Measurements from ENCODE around the gene ROCK1.
"Not testable (repeated sequence)": the region's sequence is repeated elsewhere in the genome, so short reads cannot be mapped to it uniquely, and the experiment has no call there.

ROCK1 gene

DNA sequence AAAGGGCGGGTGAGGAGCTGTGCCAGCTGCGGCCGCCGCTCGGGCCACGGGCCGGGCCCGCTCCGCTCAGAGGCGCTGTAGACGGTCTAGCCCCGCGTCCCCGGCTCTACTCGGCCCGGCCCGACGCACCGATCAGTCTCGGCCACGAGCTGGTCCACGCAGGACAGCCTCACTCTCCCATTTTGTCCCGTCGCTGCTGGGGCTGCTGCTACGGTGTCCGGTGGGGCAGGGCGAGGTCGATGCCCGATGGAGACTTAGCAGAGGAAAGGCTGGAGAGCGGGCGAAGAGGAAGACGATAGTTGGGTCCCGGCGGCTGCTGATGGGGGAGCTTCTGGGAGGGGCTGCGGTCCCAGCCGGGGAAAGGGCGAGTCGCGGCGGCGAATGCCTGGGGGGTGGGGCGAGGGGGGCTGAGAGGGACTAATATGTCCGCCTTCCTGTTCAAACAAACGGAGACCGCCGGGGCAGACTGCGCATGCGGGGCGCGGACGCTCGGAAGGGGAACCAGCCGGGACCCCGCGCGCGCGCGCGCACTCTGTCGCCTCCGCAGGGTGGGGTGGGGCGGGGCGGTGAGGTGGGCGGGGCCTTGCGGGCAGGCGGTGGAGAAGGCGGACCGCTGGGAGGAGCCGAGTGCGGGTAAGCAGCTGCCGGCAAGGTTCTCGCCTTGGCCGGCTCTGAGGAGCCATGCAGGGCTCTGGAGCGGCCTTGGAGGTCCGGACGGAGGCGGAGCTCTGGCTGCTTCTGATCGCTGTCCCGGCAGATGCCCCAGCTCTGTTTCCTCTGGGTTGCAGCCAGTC lies at the start of gene ROCK1:
Gene ROCK1, minus strand, starts transcription at position 468 of the 794 bp plus-strand sequence. CDS start 903 bp downstream, outside the sequence.
- peak; percentile 98 to 99 (median 99) for DNase-seq

DNA sequence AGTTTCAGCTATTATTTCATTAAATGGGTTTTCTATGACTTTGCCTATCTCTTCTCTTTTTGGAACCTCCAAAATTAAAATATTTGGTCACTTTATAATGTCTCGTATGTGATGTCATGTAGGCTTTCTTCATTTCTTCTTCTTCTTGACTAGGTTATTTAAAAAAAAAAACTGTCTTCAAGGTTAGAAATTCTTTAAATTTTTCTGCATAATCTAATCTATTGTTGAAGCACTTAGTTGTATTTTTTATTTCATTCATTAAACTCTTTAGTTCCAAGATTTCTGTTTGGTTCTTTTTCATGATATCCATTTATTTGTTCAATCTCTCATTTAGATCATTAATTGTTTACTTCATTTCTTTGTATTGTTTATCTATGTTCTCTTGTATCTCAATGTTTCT lies 43.8 kb upstream of the ROCK1 start:
- DNase-seq = no peak

DNA sequence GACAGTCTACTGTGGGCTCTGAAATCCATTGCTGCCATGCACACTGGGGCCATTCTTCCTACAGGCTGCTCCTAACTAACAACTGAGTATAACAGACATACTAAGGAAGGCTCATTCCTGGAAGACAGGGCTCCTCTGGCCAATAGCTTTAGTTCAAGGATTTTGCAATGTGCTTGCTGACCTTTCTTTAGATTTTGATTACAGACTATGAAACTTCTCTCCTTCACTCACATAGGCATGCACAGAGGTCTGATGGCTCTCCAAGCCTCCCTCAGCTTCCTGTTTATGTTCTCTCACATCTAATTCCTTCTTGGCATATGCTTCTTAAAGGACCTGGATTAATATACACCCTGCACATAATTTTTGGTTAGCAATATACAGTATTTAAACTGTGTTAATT lies 34.4 kb upstream of the ROCK1 start:
- DNase-seq = no peak

DNA sequence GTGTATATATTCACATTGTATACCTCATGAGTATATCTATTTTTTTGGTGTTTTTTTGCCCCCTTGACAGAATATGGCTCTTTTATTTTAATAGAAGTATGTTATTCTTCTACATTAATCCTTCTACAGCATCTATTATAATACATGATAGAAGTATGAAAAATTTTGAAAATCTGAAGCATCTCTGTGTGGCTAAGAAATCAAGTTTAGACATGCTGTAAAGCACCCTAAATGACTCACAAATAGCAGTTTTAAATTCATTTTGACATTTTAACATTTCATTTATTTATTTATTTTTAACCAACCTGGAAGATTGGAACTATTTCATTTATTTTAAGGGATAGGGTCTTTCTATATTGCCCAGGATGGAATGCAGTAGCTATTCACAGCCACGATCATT lies 33.8 kb upstream of the ROCK1 start:
- DNase-seq = no peak

DNA sequence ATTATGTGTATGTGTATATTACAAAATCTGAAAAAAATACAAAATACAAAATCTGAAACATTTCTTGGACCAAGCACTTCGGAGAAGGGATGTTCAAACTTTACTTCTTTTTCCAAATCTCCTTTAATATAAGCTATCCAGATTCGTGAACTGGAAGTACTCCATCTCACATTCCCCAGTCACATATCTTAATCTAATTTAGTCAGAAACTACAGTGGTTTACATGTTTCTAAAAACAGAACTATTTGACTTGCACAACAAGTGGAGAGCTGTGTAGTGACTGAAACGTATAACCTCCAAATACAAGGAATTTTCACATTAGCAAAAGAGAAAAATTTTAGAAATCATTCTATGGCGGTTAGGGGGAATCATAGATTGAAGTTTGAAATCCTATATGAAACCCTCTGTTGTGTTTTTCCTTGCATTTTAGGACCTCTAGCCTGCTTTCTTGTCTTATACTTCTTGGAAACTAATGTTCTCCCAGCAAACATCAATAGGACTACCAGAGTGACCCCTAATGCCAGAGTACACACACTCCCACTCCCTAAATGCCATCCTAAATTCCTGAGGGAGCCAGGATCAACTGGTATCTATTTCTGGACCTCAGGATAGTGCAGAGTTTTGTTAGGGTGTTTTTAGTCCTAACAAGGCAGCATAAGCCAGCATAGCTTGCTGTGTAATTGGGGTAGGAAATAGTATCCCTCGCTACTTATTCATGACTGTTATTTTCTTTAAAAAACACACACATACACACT lies 30.2 kb upstream of the ROCK1 start:
- DNase-seq = no peak

DNA sequence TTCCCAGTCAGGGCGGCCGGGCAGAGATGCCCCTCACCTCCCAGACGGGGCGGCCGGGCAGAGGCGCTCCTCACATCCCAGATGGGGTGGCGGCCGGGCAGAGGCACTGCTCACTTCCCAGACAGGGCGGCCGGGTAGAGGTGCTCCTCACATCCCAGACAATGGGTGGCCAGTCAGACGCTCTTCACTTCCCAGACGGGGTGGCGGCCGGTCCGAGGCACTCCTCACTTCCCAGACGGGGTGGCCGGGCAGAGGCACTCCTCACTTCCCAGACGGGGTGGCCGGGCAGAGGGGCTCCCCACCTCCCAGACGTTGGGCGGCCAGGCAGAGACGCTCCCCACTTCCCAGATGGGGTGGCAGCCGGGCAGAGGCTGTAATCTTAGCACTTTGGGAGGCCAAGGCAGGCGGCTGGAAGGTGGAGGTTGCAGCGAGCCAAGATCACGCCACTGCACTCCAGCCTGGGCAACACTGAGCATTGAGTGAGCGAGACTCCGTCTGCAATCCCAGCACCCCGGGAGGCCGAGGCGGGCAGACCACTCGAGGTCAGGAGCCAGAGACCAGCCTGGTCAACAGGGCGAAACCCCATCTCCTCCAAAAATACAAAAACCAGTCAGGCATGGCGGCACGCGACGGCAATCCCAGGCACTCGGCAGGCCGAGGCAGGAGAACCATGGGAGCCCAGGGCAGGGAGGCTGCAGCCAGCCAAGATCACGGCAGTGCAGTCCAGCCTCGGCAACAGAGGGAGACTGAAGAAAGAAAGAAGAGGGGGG lies 26.3 kb upstream of the ROCK1 start:
- DNase-seq = not testable (repeated sequence)

DNA sequence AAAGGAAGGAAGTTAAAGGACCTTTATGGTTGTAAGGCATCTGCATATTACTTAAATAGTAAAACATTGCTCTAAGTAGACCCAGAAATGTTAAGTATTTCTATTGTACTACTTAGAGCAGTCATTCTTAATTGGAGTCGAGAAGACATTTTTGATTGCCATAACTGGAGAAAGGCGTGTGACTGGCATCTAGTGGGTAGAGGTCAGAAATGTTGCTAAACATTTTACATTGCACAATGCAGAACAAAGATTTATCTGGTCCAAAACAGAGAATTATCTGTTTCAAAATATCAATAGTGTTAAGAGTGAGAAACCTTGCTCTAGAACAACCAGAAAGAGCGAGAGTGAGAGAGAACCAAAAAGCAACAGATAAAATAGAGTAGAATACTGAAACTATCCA lies 23.3 kb upstream of the ROCK1 start:
- DNase-seq = peak in 1 of 4 experiments; percentile 4

DNA sequence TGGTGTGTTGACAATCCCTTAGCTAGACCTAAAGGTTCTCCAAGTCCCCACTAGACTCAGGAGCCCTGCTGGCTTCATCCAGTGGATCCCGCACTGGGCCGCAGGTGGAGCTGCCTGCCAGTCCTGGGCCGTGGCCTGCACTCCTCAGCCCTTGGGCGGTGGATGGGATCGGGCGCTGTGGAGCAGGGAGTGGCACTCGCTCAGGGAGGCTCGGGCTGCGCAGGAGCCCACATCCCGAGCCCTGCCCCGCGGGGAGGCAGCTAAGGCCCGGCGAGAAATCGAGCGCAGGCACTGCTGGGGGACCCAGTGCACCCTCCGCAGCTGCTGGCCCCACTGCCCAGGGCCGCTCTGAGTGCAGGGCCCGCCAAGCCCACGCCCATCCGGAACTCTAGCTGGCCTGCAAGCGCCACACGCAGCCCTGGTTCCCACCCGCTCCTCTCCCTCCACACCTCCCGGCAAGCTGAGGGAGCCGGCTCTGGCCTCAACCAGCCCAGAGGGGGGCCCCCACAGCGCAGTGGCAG lies 20.8 kb upstream of the ROCK1 start:
- DNase-seq = no peak

DNA sequence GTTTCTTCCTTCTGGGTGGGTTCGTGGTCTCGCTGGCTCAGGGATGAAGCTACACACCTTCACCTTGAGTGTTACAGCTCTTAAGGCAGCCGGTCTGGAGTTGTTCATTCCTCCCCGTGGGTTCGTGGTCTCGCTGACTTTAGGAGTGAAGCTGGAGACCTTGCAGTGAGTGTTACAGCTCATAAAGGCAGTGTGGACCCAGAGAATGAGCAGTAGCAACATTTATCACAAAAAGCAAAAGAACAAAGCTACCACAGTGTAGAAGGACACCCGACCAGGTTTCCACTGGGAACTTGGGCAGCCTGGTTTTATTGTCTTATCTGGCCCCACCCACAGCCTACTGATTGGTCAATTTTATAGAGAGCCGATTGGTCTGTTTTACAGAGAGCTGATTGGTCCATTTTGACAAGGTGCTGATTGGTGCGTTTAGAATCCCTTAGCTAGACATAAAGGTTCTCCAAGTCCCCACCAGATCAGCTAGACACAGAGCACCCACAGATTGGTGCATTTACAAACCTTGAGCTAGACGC lies 20.1 kb upstream of the ROCK1 start:
- DNase-seq = no peak

DNA sequence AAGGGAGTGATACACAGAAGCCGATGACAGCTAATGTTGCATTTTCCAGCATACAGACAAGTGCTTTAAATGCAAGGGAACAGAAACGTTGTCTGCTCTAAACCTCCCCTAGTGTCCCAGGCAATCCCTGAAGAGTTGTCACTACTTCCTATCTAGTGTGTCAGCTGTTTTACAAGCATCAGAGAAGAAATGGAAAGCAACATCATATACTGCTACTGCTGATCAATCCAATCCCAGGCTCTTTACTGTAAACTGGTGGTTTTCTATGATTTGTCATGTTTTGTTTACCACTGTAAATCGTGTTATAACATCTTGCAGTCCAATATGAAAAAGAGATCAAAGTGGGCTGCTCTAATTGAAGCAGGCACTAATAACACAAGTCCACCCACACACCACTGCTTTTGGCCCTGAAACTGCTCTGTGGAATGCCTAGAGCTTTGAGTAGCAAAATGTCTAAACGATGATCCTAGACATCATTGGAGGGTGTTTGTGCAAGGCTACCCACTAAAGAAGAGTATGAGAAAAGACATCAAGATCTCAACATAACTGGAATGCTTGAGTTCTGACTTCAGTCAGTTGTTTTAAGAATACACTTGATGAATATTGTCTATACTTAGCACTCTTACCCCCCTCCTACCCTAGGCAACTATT lies 18.1 kb upstream of the ROCK1 start:
- no peak for DNase-seq

DNA sequence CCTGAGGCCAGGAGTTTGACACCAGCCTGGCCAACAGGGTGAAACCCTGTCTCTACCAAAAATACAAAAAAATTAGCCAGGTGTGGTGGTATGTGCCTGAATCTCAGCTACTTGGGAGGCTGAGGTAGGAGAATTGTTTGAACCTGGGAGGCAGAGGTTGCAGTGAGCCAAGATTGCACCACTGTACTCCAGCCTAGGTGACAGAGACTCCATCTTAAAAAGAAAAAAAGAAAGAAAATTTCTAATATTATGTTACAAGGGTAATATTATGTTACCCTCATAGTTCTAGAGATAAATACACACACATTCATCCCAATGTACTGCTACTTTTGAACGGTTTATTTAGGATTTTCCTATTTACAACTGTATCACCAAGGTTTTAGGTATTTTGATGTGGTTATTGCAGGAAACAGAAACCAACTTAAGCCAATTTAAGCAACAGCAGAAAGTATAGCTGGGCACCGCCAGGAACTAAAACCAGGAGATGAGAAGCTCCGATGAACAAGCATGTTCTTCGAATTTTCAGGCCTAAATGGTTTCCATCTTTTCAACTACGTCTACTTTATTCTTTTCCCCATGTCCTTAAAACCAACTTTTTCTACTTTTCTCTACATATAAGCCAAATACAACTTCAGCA lies 11.8 kb upstream of the ROCK1 start:
- no peak for DNase-seq

DNA sequence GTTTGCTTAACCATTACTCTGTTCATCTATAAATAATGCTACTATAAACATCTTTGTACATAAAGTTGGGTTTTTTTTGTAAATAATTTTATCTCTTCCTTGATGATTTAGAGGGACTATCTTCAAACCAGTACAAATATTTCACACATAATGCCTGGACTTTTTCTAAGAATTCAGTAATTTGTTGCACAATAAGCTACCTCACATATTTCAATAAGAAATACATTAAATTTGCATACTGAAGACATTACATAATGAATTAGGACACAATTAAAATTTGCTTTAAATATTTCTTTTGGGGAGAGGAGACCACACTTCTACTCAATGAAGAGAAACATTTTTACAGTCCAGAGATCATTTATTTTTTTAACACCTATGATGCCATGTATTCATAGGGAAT lies 7.2 kb upstream of the ROCK1 start:
- no peak for DNase-seq

DNA sequence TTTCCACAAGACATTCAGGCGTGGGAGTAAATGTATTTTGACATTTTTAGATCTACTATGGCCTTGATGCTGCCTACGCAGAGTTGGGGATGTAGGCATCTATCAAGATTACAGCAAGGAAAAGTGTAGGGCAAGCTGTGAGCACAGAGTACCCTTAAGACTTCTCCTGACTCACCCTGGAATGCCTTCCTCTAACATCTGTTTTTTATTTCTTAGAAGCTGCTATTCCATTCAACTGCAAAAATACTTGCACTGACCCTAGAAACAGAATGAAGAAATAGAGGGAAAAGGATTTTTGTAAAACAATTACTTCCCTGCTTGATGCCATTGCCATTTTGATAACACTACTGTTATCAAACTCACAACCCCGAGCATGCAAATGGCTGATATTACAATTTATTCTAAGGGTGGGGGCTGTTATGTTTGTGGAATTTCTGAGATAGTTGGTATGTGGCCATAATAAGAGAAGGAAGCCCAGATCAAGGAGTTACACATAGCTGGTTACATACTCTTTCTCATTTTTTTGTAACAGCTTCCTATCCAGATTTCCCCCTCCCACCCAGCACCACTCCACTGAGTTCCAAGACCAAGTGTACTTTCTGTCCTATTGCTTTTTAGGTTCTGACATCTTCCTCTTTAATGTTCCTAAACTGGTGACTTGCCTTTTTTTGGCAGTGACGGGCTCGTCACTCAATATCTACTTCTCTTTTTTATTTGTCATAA lies 6.0 kb upstream of the ROCK1 start:
- DNase-seq = no peak

DNA sequence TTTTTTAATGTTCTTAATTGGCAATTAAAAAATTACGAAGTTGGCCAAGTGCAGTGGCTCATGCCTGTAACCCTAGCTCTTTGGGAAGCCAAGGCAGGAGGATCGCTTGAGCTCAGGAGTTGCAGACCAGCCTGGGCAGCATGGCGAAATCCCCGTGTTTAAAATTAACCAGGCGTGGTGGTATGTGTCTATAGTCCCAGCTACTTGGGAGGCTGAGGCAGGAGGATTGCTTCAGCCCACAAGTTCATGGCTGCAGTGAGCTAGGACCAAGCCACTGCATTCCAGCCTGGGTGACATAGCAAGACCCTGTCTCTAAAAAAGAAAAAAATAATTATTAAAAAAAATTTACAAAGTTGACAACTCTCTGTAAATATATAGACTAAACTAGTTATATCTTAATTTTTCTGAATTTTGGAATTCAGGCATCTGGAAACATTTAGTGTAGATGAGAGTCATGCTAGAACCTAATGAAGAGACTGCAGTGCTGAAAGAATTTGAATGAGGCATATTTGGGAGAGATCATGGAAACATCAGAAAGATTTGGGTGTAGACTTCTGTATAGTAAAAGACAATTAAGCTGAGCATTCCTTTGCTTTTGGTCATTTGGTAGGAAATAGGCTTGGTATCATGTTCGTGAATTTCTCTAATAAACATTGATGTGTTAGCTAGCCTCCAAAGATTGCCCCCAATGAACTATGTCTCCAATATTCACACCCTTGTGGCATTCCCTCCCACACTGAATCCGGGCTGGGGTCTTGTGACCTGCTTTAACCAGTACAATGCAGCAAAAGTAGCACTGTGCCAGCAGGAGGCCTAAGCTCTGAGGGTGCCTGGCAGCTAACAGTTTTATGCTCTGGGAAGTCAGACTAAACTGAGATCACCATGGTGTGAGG lies 4.2 kb upstream of the ROCK1 start:
- no peak for DNase-seq

DNA sequence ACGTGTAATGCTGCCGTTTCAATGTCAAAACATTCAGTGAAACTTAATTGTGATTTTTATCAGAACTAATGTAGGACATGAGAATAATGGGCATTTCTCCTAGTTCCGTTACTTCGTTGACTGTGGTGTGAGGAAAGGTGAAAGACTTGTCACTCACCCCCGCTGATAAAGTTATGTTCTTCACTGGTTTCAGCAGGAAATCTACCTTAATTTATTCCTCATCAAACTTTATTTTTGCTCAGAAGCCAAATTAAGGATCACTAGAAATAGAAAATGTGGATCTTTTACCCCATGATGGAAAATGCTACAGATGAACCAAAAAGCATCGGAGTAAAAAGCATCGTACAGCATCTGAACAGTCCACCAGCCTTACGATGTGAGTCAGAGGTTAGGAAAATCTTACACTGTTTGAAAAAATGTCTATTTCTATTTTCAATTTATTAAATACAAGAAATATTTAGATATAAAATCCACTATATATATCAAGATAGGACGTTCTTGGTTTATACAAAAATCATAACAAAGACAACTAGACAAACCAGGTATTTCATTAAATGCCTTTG lies 1.0 kb upstream of the ROCK1 start:
- no peak for DNase-seq

DNA sequence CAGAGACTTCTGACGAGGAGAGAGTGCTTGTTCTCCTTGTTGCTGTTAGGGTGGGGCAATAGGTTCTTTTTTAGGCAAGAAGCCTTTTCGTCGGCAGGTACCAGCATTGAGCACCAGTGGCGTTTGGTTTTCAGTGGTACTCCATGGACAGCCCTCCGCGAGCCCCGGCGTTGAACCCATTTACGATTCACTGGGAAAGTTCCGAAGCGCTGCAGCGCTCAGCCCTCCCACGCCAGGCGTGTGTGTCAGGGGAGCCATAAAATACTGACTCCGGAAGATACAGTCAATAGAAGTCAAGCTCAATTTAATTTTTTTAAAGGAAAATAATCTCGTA lies 494 bp upstream of the ROCK1 start:
- peak in 3 of 4 experiments; percentile 30 to 40 (median 36) for DNase-seq

DNA sequence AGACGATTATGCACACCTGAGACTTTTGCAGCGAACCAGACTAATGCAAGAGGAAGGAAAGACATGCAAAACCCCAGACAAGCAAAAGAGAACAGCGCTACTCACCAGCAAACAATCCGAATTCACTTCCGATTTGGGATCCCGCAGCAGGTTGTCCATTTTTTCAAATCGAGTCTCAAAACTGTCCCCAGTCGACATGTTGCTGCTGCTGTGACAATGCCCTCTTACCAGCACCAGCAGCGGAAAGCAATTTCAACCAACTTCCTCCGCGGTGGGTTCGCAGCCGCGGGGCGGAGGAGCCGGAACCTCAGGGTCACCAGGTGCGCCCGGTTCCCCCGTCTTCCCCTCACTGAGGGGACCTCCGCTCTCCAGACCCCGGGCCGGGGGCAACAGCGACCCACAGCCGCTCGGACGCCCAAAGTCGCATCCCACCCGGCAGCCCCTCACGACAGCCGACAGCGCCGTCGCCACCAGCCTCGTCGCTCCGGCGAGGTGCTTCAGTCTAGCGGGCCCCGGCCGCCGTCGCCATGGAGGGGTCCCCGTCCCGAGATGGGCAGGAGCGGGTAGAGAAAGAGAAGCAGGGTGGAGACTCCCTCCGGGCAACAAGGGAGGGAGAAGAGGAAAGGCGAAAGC lies 784 bp downstream of the ROCK1 start:
- peak; percentile 17 to 60 (median 42) for DNase-seq

DNA sequence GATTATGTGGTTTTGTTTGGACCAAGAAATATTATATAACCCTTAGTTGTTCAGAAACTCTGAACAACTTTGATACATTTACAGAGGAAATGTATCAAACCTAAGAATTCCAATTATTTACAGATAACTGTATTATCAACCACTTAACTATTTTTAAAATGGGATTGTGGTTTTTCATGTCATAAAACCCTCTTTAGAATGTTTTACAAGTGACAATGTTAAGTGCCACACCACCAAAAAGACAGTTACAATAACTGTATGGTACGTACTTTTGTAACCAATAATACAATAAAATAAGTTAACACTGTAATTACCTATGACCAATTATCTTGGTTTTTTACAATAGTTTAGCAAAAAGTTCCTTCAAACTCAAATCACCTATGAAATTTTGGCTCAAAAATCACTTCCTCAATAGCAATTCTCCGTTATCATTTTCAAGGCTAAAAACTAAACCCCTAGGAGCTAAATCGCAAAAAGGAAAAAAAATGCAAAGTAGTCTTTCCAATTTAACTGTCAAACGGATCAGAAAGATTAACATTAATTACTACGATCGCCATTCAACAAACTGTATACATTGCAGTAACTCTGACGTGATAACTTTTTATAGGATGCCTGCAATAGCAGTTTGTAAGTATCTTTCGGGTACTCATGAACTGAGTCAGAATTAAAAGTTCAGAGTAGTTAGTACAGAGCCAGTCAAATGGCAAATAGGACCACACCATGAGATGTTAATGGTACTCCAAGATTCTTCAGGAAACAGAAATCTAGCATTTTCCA lies 1.5 kb downstream of the ROCK1 start:
- DNase-seq = no peak

DNA sequence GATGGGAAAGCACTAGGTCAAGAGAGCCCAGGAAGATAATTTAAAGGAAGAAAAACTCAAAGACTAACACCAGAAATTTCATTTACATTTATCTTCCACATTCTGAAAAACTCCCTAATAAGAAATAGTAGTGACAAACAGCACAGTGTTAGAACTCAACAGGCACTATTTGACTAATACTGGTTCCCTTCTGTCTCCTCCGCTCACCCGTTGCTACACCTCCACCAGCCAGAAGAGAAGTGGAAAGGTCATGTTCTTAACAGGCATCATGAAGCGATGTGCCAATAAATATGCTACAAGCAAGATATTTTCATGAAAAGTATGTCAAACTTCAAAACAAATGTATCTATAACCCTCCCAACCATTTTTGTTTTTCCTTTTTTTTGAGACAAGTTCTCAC lies 5.7 kb downstream of the ROCK1 start:
- no peak for DNase-seq

Measured in activated naive CD4-positive, alpha-beta T cell (primary cell).